Measurements from ENCODE around the gene LPIN3.

Gene LPIN3

DNA sequence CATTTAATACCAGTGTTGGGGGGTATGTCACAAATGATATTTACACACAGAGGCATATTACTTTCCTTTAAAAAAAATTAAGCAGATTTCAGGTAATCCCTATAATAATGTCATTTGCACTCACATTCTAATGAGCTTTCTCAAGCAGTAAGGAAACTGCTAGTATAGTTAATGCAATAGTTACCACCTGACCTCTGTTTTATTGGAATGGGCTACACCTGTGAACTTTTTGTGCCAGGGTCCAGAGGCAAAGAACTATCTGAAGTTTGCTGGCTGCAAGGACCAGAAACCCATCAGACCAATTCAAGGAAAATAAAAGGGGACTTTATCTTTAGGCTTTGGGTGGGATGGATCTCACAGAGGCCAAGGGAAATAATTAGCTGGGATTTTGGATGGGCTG lies 20.2 kb upstream of the LPIN3 start:
- DNase-seq (ENCODE audit: low read depth) = no peak

DNA sequence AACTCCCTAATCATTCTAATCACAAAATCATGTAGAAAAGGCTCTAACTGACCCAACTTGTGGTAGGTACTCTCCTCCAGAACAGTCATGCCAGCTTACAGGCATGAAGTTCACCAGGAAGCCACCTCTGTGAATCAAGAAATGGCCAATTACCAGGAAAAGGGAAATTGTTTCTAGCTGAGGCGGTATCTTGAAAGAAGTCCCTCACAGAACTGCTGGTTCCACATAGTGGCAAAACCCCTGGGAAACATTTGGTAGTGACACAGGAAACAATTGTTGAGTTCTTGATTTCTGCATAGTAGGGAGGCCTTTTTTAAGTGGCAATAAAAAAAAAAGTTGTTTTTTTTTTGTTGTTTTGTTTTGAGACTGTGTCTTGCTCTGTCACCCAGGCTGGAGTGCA lies 19.6 kb upstream of the LPIN3 start:
- DNase-seq (ENCODE audit: low read depth) = no peak

DNA sequence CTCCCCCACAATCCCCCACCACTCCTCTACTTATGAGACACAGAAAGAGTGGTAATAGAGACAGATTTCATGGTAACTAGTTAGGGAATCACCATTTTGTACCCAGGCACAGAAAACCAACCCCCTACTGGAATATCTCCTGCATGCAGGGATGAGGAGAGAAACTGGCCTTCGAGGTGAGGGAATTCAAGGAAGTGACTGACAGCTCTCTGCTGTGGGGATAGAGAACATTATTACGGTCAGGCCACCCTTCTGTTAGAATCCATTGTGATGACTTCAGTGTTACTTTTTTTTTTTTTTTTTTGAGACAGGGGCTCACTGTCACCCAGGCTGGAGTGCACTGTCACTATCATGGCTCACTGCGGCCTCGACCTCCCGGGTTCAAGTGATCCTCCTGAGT lies 13.4 kb upstream of the LPIN3 start:
- no peak for DNase-seq (ENCODE audit: low read depth)

DNA sequence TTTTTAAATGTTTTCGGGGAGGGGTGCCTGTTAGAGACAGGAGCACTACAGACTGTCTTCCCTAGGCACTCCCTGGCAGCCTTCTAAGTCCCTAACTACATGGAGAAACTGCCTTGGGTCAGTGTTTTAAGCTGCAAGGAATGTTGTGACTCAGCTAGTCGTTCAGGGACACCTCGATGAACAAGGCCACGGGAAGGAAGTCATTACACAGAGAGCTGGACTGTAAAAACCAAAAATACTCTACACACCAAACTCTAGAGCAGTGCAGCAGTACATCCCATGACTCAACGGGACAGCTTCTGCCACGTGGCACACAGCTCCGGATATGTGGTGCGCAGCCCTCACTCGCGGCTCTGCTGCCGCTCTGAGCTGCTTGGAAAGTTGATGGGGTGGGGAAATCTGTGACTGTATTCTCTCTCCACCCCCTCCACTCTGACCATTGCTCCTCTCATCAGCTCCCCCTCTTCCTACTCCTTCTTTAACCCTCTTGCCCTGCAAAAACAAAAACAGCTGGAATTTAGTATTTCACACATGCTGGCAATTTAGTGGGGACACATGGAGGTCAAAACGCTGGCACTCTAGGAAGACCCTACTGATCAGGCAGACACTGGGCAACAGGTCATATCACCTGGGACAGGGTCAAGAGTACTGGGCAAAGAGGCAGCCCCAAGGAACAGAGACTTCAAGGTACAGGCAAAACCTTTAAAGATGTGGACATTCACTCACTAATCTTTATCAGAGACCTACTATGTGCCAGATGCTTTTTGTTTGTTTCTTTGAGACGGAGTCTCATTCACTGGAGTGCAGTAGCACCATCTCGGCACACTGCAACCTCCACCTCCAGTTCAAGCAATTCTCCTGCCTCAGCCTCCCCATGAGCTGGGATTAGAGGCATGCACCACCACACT lies 10.9 kb upstream of the LPIN3 start:
- peak; percentile 97 for DNase-seq (ENCODE audit: low read depth)

DNA sequence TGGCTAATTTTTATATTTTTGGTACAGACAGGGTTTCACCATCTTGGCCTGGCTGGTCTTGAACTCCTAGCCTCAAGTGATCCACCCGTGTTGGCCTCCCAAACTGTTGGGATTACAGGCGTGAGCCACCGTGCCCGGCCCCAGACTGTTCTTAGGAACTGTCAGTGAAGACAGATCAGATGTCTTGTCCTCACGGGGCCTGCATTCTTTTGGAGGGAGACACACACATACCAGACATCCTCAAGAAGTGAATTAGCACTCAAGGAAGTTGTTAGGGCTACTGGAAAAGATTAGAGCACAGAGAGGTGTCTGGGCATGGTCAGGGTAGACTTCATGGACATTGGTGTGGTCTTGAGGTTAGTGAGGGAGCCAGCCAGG lies 10.3 kb upstream of the LPIN3 start:
- DNase-seq (ENCODE audit: low read depth) = no peak

DNA sequence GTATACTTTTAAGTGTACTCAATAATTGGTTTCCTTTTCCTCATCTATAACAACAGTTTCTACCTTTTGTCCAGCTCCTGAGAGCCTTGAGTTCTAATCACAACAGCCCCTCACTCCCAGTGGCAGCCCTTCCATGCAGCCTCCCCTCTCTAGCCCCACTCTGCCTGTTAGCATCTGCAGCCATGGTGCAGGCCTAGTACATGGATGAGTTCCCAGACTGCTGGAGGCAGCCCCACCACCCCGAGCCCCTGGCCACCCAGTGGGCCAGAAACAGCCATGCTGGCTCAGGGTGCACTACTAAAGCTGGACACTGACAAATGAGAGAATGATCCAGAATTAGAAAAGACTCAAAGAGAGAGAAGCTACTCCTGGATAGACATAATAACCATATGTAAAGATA lies 9.7 kb upstream of the LPIN3 start:
- DNase-seq (ENCODE audit: low read depth) = no peak

DNA sequence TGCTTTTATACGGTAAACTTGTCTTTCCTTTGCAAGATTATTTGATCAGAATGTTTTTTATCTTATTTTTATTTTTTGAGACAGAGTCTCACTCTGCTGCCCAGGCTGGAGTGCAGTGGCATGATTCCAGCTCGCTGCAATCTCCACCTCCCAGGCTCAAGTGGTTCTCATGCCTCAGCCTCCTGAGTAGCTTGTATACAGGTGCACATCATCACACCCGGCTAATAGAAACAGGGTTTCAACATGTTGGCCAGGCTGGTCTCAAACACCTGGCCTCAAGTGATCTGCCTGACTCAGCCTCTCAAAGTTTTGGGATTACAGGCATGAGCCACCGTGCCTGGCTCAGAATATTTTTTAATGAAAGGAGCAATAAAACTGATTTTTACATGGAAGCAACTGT lies 8.9 kb upstream of the LPIN3 start:
- no peak for DNase-seq (ENCODE audit: low read depth)

DNA sequence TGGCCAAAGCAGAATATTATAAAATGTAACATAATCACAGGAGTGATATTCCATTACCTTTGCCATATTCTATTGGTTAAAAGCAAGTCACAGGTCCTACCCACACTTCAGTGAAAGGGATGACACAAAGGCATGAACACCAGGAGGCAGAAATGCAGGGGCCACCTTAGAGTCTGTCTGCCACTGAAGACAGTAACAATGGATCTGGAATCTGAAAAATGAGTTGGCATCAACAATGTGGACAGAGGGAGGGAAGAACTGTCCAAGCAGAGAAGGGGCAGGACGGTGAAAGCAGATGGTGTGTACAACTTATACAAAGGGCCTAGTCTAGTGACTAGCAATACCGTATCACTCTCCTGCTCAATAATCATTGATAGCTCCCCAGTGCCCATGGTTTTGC lies 6.6 kb upstream of the LPIN3 start:
- no peak for DNase-seq (ENCODE audit: low read depth)

DNA sequence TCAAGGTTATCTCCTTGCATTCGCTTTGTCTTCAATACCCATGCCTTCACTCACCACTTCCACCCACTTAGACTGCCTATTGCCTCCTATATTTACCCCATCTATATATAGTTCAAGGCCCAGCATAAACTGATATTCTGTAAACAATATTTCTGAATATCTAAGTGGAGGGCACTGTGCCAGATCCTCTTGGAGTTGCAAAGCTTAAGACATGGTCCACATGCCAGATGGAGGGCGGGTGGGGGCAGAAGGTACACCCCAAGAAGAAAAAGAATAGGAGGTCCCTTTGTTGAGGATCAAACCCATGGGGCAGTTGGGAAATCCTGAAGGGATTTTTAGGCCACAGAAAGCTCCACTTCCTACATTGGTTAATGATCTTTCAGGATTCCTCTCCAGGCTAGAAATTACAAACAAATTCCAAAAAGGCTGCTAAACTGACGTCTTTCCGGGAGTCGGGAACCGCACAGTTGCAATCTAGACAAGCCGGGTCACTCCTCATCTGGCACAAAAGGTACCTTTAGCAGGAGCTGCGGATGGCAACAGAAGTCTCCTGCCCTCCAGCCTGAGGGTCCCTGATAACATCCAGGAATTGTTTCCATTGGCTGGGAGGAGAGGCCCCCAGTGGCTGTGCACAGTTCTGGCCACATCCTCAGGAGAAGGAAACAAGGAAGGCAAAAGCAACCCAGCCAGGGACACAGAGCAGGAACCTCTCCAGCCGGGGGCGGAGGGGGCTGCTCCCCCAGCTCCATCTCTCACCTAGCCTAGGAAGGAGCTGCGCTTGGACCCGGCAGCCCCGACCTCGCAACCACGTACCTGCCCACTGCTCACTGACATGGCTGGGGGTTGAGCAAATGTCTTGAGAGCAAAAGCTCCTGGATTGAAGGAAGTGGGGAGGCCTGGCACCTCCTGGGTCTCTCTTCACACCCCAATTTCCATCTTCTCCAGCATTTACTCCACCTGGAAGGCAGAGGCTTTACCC lies 5.9 kb upstream of the LPIN3 start:
- DNase-seq (ENCODE audit: low read depth) = no peak

DNA sequence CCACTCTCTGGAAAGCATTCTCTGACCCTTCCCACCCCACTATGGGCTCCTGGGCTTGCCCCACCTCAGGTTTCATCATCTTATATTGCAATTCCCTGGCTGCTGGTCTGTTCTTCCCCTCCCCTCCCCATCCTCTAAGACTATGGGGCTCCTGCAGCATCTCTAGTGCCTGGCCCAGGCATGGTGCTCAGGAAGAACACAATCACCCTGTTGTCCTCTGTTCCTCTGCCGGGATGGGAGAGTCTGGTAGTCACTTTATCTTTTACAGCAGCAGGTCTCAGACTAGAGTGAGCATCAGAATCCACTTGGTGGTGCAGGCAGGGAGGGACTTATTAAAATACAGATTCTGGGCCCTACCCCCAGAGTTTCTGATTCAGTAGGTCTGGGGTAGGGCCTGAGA lies 5.0 kb upstream of the LPIN3 start:
- DNase-seq (ENCODE audit: low read depth) = no peak

DNA sequence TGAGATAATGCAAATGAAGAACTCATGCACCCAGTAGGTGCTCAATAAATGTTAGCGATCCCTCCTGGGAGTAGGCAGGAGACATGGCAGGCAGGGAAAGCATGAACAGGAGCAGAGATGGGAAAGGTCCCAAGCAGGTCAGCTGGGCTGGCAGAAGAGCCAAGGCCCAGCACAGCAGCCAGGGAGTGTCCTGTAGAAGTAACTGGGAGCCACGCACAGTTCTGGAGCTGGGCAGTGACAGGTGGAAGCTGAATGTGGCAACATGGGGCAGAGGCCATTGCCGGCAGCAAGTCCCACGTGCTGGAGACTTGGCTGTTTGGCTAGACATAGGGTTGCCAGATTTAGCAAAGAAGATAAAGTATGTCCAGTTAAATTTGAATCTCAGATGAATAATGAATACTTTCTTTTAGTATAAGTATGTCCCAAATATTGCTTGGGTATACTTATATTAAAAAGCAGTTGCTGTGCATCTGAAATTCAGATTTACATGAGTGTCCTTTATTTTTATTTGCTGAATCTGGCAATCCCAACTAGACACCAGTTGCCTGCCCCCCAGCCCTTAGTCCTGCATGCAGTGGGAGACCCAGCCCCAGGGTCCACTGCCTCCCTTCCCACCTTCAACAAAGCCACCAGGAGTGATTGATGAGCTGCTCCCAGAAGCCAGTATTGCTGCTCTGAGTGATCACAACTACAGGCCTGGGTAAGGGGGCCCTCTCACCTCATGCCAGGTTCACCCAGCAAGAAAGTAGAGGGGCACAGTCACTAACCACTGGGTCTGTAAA lies 3.7 kb upstream of the LPIN3 start:
- DNase-seq (ENCODE audit: low read depth) = no peak

DNA sequence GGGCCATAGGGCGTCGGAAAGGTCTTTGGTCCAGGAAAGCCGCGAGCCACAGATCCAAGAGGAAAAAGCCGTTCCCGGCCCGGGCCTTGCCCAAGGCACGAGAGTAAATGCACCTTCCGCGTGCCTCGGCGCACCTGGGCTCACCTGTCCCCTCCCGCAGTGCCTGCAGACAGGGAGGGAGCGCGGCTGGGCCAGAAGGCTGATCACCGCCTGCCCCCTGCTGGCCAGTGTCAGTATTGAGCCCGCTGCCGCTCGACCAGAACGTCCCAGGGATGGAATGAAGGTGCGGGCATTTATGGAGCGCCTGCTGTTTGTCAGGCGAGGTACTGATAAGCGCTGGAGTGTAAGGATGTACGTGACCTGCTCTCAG lies 679 bp upstream of the LPIN3 start:
- peak; percentile 34 for DNase-seq (ENCODE audit: low read depth)

DNA sequence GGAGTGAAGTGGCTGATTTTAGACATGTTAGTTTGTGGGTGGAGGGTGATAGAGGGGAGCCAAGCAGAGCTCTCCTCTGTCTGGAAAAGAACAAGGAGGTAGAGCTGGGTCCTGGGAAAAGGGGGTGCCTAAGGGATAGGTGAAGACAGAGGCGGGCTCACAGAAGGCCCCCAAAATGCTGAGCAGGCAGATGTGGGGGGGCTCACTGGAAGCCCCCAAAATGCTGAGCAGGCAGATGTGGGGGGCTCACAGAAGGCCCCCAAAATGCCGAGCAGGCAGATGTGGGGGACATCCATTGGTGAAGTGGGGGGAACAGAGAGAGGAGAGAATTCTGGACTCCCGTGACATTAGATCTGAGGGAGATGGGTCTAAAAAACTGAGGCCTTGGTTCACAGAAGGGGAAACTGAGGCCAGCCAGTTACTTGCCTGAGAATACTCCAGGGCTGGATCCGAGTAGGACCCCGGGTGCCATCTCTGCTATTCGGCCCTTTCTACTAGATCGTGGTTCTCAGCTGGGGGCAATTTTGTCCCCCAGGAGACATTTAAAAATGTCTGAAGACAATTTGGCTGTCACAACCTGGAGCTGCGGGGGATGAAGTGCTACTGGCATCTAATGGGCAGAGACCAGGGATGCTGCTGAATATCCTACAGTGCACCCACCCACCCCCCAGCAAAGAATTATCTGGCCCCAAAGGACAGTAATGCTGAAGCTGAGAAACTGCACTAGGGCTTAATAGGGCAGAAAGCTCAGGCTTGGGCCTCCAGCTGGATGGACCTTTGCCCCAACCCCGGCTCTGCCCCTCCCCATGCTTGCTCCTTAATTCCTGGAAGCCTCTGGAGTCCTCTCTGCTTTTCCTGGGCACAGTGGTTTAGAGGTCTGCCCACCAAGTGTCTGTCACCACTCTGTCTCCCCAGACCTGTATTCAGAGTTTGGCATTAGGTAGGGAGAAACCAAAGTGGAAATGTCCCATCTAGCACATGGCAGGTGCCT lies 2.1 kb downstream of the LPIN3 start:
- DNase-seq (ENCODE audit: low read depth) = no peak

DNA sequence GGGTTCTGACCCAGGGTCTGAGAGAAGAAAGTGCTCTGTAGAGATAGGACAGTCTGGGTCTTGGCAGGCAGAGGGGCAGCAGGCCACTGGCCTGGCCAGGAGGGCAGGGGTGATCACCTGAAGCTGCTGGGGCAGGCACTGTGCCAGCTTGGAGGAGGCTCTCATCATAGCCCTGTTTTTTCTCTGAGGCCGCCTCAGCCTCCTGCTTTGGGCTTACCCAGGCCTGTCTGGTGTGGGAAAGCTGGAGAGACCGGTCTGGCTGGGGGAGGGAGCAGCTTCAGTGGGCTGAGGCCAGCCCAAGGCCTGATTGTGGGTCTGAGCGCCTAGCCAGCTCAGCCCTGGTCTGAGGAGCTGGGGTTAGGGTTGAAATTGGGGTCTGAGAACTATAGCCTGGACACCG lies 3.9 kb downstream of the LPIN3 start:
- DNase-seq (ENCODE audit: low read depth) = no peak

DNA sequence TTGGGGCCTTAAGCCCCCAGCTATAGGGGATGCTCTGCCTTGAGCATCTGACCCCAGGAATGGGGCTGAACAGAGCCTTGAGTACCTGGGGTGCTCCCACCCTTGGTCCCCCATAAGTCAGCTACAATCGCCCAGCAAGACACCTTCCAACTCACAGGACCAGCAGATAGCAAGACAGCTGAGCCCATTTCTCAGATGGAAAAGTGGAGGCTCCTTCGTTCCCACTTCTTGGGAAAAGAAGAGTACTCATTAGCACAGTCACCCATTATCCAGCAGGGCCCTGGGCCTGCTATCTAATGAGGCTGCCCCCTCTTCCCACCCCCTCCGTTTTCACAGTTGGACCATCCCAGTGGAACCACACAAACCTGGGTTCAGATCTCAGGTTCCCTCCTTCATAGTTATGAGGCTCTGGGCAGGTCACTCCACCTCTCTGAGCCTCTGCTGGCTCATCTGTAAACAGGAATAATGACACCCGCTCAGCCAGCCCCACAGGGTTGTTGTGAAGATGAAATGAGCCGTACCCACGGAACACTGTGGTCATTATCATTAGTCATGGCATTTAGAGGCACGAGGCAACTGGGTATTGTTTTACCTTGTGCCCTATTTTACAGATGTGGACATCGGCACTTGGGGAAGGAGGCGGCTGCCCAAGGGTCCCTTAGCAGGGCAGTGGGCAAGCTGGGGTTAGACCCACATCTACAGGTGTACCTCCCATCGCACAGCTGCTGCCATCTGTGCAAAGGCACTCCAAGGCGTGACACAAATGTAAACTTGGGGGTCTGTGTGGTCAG lies 4.5 kb downstream of the LPIN3 start:
- DNase-seq (ENCODE audit: low read depth) = no peak

DNA sequence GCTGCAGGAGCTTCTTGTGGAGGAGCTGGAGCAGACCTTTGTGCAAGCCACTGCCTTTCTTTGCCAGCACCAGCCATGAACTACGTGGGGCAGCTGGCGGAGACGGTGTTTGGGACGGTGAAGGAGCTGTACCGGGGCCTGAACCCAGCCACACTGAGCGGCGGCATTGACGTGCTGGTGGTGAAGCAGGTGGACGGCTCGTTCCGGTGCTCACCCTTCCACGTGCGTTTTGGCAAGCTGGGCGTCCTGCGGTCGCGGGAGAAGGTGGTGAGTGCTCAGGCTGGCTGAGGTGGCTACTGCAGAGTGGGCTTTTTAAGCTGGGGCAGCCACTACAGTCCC lies 5.1 kb downstream of the LPIN3 start:
- no peak for DNase-seq (ENCODE audit: low read depth)

DNA sequence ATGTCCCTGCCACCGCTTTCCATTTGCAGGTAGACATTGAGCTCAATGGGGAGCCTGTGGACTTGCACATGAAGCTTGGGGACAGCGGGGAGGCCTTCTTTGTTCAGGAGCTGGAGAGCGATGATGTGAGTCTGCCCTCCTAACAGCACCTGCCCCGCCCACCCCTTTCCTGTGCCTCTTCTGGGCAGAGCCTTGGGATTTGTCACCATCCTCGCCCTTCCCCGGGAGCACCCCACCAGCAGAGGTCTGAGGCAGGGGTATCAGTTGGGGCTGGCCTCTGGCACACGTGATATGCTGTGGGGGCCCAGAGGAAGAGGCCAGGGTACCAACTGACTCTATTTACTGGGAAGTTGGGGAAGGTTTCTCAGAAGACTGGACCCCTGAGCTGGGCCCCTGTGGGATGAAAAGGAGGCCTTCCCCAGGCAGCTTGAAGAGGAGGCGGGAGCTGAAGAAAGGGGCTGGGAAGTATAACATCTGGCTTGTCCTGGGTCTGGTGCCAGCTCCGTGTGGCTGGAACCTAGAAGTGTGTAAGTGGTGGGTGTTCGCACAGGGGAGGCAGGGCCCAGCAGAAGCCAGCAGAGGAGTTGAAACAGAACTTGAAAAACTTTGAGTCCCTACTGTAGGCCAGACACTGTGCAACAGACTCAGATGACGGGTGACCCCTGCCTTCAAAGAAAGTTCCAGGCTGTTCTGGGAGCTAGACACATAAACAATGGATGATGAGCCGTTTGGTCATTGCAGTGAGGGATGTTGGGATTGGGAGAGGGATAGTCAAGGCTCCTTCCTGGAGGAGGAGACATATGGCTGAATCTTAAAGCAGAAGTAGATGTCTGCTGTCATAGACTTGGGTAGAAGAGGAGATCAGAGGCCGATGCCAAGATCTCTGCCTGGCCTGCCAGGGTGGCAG lies 7.2 kb downstream of the LPIN3 start:
- no peak for DNase-seq (ENCODE audit: low read depth)

DNA sequence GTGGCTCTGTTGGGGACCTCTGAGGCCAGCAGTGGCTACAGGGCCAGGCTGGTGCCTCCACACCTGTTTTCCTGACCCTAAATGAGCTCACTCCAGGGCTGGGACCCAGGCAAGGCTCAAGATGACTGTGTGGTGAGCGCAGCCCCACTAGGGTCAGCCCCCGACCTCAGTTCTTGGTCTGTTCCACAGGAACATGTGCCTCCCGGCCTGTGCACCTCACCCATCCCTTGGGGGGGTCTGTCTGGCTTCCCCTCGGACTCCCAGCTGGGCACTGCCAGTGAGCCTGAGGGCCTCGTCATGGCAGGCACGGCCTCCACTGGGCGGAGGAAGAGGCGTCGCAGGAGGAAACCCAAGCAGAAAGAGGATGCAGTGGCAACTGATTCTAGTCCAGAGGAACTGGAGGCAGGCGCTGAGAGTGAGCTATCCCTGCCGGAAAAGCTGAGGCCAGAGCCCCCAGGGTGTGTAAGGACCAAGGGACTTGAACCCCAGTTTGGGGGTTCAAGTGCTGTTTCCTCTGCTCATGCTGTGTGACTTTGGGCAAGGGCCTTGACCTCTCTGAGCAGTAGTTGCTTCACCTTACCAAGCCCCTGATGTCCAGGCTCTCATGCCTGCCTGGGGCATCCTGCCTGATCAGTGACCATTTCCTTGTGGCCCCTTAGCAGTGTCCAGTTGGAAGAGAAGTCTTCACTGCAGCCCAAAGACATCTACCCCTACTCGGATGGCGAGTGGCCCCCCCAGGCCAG lies 8.0 kb downstream of the LPIN3 start:
- DNase-seq (ENCODE audit: low read depth) = no peak

DNA sequence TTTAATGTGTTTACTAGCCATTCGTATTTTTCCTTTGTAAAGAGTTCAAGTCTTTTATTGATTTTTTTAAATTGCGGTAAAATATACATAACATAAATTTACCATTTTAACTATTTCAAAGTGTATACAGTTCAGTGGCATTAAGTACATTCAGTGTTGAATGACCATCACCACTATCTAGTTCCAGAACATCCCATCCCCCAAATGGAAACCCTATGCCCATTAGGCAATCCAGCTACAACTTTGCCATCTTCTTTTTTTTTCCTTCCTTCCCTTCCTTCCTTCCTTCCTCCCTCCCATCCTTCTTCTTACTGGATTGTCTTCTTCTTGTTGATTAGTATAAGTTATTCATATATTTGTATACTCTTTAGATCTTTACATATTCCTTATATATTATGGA lies 8.6 kb downstream of the LPIN3 start:
- DNase-seq (ENCODE audit: low read depth) = no peak

All from stromal cell of bone marrow (primary cell).